Esophagus squamous epithelium (tissue), 5 donors: ENCODE measurements around the gene KLF15. TPM values are rescaled to one million over a fixed set of nuclear protein-coding genes. Genes with fewer than 3 reads are reported as not detected.

Experiments
- DNase-seq: peaks from one replicate; lab custom pipeline; 2025; lab: John Stamatoyannopoulos, UW
- H3K27ac ChIP-seq, 4 donors: fragments of 200-600 bp; sonication (generic); one replicate each; pipeline ENCODE4 v1.5.1; 2016 to 2019; ENCODE audit warnings: mild to moderate bottlenecking in 1 of 4
- H3K27me3 ChIP-seq, 4 donors: fragments of 200-600 bp; sonication (generic); 1 replicate in 3 of 4; 2 replicates in 1 of 4; pipeline versions ENCODE4 v1.5.1 to v1.6.0; 2017 to 2021; ENCODE audit warnings: antibody characterized with exemption in 1 of 4
- H3K36me3 ChIP-seq, 3 donors: fragments of 200-600 bp; sonication (generic); one replicate each; pipeline ENCODE4 v1.5.1; 2016 to 2019
- H3K4me1 ChIP-seq, 3 donors: fragments of 200-600 bp; sonication (generic); one replicate each; pipeline ENCODE4 v1.5.1; 2017 to 2019
- H3K4me3 ChIP-seq, 4 donors: fragments of 200-600 bp; sonication (generic); 1 replicate in 3 of 4; 2 replicates in 1 of 4; pipeline ENCODE4 v1.5.1; 2016 to 2019; ENCODE audit warnings: mild to moderate bottlenecking in 2 of 4, moderate library complexity in 1 of 4
- H3K9me3 ChIP-seq, 3 donors: fragments of 200-600 bp; sonication (generic); one replicate each; pipeline ENCODE4 v1.5.1; 2016 to 2019
- CTCF ChIP-seq, 6 experiments: fragments of 450-650 bp in 4 of 6; fragments of 200-600 bp in 2 of 6; sonication (generic) in 2 of 6; IDR thresholded peaks; one replicate each; pipeline ENCODE4 v1.5.1; 2016 to 2019; ENCODE audit warnings: antibody characterized with exemption in 6 of 6, mild to moderate bottlenecking in 4 of 6, moderate library complexity in 4 of 6
- POLR2A ChIP-seq, 4 donors: fragments of 450-650 bp; IDR thresholded peaks; one replicate each; pipeline ENCODE4 v1.6.1; 2017; ENCODE audit warnings: antibody characterized with exemption in 4 of 4, mild to moderate bottlenecking in 4 of 4, moderate library complexity in 3 of 4
- WGBS, 2 donors: methylation state at CpG; one replicate each; pipeline ENCODE4 v1.1.5; 2018; 5-methylcytosine and 5-hydroxymethylcytosine counted together
- intact Hi-C: fragments of 100-400 bp; cut with DNase I; formaldehyde crosslinking; loops from one replicate; pipeline ENCODE4 v1.15.0; 2022
- total RNA-seq, 4 donors: library from RNA; depleted of rRNA; stranded (reverse); fragments of >200 nt; gene quantifications; one replicate each; pipeline ENCODE4 v1.1.0, GENCODE V29; 2016
- donor health status: DM: yes; HTN: yes; CAD: no.

KLF15 gene
- total RNA-seq, 4 donors from 2014 or later = 1.8 to 43.1 (median 7.7) TPM

GRCh38 chr3:126394179-126394976, 37.2 kb upstream of the KLF15 start, which contains the start of gene CFAP100:
Gene CFAP100, plus strand, starts transcription at chr3:126394909. Its CDS starts 1,092 bp downstream, at chr3:126396001.
- DNase-seq = no peak
- H3K27ac ChIP-seq = no peak within 1 kb of the TSS
- H3K4me1 ChIP-seq = peaks cover 2 to 23% (median 5%) of the 10 kb centered on the region in 3 donors
- H3K27me3 ChIP-seq = peaks cover 0 to 47% (median 0%) of the 10 kb centered on the region in 4 donors
- 35 to 75% methylated on average over 13 to 17 of the region's 43 CpGs for WGBS, 2 donors
- intact Hi-C loops = loop anchor here (10.0 kb wide), 1 partner anchor 140 kb away; no protein-coding TSS in a partner anchor
- no peaks in the 10 kb centered on the region for H3K9me3 ChIP-seq
- no peaks in the 10 kb centered on the region for H3K36me3 ChIP-seq
- H3K4me3 ChIP-seq = peak within 1 kb of the TSS in 3 of 4 donors; percentile 4 to 49 (median 37)
- TF ChIP-seq CTCF (IDR thresholded peaks at IDR 0.05) = no peak
- no peak for TF ChIP-seq POLR2A (IDR thresholded peaks at IDR 0.05)

- Histone ChIP-seq H3K36me3 (no peaks in the 10 kb centered on the region), H3K27me3 (peaks cover 0 to 54% (median 0%) of the 10 kb centered on the region in 4 donors), H3K27ac (no peak overlapping the region), H3K4me1 (peaks cover 3 to 25% (median 11%) of the 10 kb centered on the region in 3 donors), H3K4me3 (no peak overlapping the region), H3K9me3 (no peaks in the 10 kb centered on the region)
- TF ChIP-seq CTCF (IDR thresholded peaks at IDR 0.05) (no peak), POLR2A (IDR thresholded peaks at IDR 0.05) (no peak)
- intact Hi-C loops = loop anchor here (10.0 kb wide), 1 partner anchor 139 kb away; no protein-coding TSS in a partner anchor
- no peak for DNase-seq
- 63 to 81% methylated on average over 4 of the region's 4 CpGs for WGBS, 2 donors
Observed at GRCh38 chr3:126393563-126393962, 36.4 kb upstream of the KLF15 start.

GRCh38 chr3:126392246-126392645, 35.0 kb upstream of the KLF15 start:
- 47 to 76% methylated on average over 11 of the region's 12 CpGs for WGBS, 2 donors

GRCh38 chr3:126391631-126392030, 34.4 kb upstream of the KLF15 start:
- no peaks in the 10 kb centered on the region for H3K9me3 ChIP-seq
- TF ChIP-seq POLR2A (IDR thresholded peaks at IDR 0.05) (no peak), CTCF (IDR thresholded peaks at IDR 0.05) (no peak)
- peaks cover 0 to 54% (median 0%) of the 10 kb centered on the region in 4 donors for H3K27me3 ChIP-seq
- H3K4me3 ChIP-seq = no peak overlapping the region
- no peak for DNase-seq
- H3K27ac ChIP-seq = no peak overlapping the region
- H3K4me1 ChIP-seq = peaks cover 3 to 26% (median 13%) of the 10 kb centered on the region in 3 donors
- WGBS, 2 donors = 0% methylated on average over 1 of the region's 1 CpG; no CpG with 5 or more reads in 1 of the 2 donors
- intact Hi-C loops = loop anchor here (10.0 kb wide), 1 partner anchor 137 kb away; no protein-coding TSS in a partner anchor
- H3K36me3 ChIP-seq = no peaks in the 10 kb centered on the region

More at GRCh38 chr3:126392246-126392645, 35.0 kb upstream of the KLF15 start:
- no peak for TF ChIP-seq CTCF (IDR thresholded peaks at IDR 0.05)
- no peak for TF ChIP-seq POLR2A (IDR thresholded peaks at IDR 0.05)
- no peak overlapping the region for H3K27ac ChIP-seq
- H3K27me3 ChIP-seq = peaks cover 0 to 54% (median 0%) of the 10 kb centered on the region in 4 donors
- H3K36me3 ChIP-seq = no peaks in the 10 kb centered on the region
- intact Hi-C loops = loop anchor here (10.0 kb wide), 1 partner anchor 137 kb away; no protein-coding TSS in a partner anchor
- no peaks in the 10 kb centered on the region for H3K9me3 ChIP-seq
- no peak overlapping the region for H3K4me3 ChIP-seq
- no peak for DNase-seq
- H3K4me1 ChIP-seq = peaks cover 3 to 26% (median 13%) of the 10 kb centered on the region in 3 donors

- TF ChIP-seq CTCF (IDR thresholded peaks at IDR 0.05) = no peak
- TF ChIP-seq POLR2A (IDR thresholded peaks at IDR 0.05) = no peak
- H3K36me3 ChIP-seq = no peaks in the 10 kb centered on the region
- no peak overlapping the region for H3K4me3 ChIP-seq
- no peak overlapping the region for H3K27ac ChIP-seq
- peaks cover 3 to 26% (median 13%) of the 10 kb centered on the region in 3 donors for H3K4me1 ChIP-seq
- no peaks in the 10 kb centered on the region for H3K9me3 ChIP-seq
- DNase-seq = no peak
- H3K27me3 ChIP-seq = peaks cover 0 to 48% (median 0%) of the 10 kb centered on the region in 4 donors
- intact Hi-C loops = loop anchor here (10.0 kb wide), 1 partner anchor 136 kb away; no protein-coding TSS in a partner anchor
- 56 to 74% methylated on average over 3 to 4 of the region's 4 CpGs for WGBS, 2 donors
Observed at GRCh38 chr3:126390751-126391150, 33.5 kb upstream of the KLF15 start.
